Measurements from ENCODE around the gene GNAL. TPM values are rescaled to one million over a fixed set of nuclear protein-coding genes. Genes with fewer than 3 reads are reported as not detected.
"Not testable (repeated sequence)": the region's sequence is repeated elsewhere in the genome, so short reads cannot be mapped to it uniquely, and the experiment has no call there.

GNAL gene
- total RNA-seq: 10 to 100 TPM; 13.5 to 24.6 (median 19.9) TPM

DNA sequence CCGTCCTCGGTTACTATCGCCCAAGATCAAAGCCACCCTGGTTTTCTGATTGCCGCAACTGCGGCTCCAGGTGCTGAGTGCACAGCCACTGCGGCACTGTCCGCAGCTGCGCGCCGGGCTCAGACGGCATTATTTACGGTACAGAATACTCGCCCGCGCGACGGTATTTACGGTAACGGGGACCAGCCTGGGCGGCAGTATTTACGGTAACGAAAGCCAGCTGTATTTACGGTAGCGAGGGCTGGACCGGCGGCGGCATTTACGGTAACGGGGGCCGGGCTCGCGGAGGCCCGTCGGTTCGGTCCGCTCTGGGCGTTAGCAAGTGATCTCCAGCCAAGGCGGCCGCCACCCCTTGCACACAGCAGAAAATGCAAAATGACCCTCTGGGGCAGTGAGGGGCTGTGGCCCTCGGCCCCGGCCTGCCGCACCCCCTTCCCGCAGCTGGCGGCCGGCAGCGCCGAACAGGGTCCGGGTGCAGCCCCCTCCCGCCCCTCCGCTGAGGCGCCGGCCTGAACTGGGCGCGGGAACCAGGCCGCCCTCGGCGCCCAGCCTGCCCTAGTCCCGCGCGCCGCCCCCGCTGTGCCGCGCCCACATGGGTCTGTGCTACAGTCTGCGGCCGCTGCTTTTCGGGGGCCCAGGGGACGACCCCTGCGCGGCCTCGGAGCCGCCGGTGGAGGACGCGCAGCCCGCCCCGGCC, at the start of gene GNAL:
Gene GNAL (plus strand): TSS at position 293 of the 697 bp plus-strand sequence. CDS start 300 bp downstream, at position 593.
- Histone ChIP-seq H3K9me3 (peaks cover 0 to under 1% (median 0%) of the 10 kb centered on the region in 3 donors), H3K4me1 (peaks cover 0 to 17% (median 6%) of the 10 kb centered on the region in 3 donors), H3K4me3 (peak within 1 kb of the TSS; percentile 54 to 87), H3K36me3 (no peaks in the 10 kb centered on the region), H3K27me3 (no peaks in the 10 kb centered on the region), H3K27ac (peak within 1 kb of the TSS; percentile 0 to 86 (median 84))
- 0% methylated on average over 3 to 6 of the region's 77 CpGs for WGBS, 2 donors (ENCODE audit: low coverage in 1 of 2)
- peak; percentile 92 for ATAC-seq
- TF ChIP-seq POLR2A (IDR thresholded peaks at IDR 0.05): no peak
- TF ChIP-seq POLR2AphosphoS5 (IDR thresholded peaks at IDR 0.05): peak; percentile 84

DNA sequence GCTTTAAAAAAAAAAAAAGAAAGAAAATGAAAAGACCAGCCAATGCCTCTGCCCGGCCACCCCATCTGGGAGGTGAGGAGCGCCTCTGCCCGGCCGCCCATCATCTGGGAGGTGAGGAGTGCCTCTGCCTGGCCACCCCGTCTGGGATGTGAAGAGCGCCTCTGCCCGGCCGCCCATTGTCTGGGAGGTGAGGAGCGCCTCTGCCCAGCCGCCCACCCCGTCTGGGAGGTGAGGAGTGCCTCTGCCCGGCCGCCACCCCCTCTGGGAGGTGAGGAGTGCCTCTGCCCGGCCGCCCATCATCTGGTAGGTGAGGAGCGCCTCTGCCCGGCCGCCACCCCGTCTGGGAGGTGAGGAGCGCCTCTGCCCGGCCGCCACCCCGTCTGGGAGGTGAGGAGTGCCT, 41.8 kb upstream of the GNAL start:
- ATAC-seq, H3K4me1 ChIP-seq, H3K27ac ChIP-seq, H3K4me3 ChIP-seq, H3K36me3 ChIP-seq, H3K27me3 ChIP-seq: not testable (repeated sequence)
- peaks cover 0 to 22% (median 0%) of the 10 kb centered on the region in 3 donors for H3K9me3 ChIP-seq
- WGBS, 2 donors (ENCODE audit: low coverage in 1 of 2): 81 to 95% methylated on average over 8 to 12 of the region's 23 CpGs

DNA sequence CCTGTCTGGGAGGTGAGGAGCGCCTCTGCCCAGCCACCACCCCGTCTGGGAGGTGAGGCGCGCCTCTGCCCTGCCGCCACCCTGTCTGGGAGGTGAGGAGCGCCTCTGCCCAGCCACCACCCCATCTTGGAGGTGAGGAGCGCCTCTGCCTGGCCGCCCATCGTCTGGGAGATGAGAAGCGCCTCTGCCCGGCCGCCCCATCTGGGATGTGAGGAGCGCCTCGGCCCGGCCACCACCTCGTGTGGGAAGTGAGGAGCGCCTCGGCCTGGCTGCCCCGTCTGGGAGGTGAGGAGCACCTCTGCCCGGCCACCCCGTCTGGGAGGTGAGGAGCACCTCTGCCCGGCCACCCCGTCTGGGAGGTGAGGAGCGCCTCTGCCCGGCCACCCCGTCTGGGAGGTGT, 41.3 kb upstream of the GNAL start:
- H3K36me3 ChIP-seq, H3K4me1 ChIP-seq, ATAC-seq, H3K4me3 ChIP-seq, H3K27ac ChIP-seq, H3K27me3 ChIP-seq: not testable (repeated sequence)
- no CpG with 5 or more reads among the region's 26 CpGs for WGBS, 2 donors (ENCODE audit: low coverage in 1 of 2)
- H3K9me3 ChIP-seq: peaks cover 0 to 22% (median 0%) of the 10 kb centered on the region in 3 donors

DNA sequence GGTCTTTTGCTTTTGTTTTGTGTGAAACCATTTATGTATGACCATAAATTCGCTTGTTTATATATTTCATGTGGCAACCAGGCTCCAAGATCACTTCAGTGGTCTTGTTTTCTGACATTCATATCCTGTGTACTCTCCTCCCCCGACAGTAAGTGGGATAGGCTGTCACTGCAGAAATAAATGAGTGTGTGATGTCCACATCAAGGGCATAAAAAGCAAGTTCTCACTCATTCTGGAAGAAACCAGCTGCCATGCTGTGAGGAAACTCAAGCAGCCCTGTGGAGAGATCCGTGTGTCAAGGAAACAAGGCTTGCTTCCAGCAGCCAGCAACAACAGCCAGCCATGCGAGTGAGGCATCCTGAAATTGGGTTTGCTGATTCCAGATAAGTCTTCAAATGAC, 39.2 kb upstream of the GNAL start:
- WGBS, 2 donors (ENCODE audit: low coverage in 1 of 2): 56 to 71% methylated on average over 1 to 4 of the region's 4 CpGs
- no peaks in the 10 kb centered on the region for H3K4me1 ChIP-seq
- H3K36me3 ChIP-seq: no peaks in the 10 kb centered on the region
- peaks cover 0 to 22% (median 0%) of the 10 kb centered on the region in 3 donors for H3K9me3 ChIP-seq
- no peak overlapping the region for H3K27ac ChIP-seq
- no peak overlapping the region for H3K4me3 ChIP-seq
- TF ChIP-seq, protein P1, sequence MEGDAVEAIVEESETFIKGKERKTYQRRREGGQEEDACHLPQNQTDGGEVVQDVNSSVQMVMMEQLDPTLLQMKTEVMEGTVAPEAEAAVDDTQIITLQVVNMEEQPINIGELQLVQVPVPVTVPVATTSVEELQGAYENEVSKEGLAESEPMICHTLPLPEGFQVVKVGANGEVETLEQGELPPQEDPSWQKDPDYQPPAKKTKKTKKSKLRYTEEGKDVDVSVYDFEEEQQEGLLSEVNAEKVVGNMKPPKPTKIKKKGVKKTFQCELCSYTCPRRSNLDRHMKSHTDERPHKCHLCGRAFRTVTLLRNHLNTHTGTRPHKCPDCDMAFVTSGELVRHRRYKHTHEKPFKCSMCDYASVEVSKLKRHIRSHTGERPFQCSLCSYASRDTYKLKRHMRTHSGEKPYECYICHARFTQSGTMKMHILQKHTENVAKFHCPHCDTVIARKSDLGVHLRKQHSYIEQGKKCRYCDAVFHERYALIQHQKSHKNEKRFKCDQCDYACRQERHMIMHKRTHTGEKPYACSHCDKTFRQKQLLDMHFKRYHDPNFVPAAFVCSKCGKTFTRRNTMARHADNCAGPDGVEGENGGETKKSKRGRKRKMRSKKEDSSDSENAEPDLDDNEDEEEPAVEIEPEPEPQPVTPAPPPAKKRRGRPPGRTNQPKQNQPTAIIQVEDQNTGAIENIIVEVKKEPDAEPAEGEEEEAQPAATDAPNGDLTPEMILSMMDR (IDR thresholded peaks at IDR 0.05): no peak
- TF ChIP-seq POLR2A (IDR thresholded peaks at IDR 0.05) (no peak), POLR2AphosphoS5 (IDR thresholded peaks at IDR 0.05) (no peak), EP300 (IDR thresholded peaks at IDR 0.05) (no peak)
- peaks cover 15% of the 10 kb centered on the region for H3K27me3 ChIP-seq
- no peak for ATAC-seq

DNA sequence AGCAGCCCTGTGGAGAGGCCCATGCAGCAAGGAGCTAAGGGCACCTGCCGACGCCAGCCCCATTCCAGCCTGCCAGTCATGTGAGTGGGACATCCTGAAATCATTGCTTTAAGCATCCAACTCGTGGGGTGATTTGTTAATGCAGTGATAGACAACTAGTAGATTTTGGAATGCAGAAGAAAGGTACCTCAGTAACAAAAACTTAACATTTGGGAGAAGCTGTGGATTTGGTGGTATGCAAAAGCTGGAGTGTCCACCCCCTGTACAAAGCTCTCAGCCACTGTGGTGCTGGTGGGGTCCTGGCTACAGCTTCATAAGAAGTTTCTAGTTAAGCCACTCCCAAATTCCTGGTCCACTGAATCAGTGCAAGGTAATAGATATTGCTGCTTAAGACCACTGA, 37.2 kb upstream of the GNAL start:
- peaks cover 0 to 22% (median 0%) of the 10 kb centered on the region in 3 donors for H3K9me3 ChIP-seq
- 71 to 87% methylated on average over 1 to 3 of the region's 3 CpGs for WGBS, 2 donors (ENCODE audit: low coverage in 1 of 2)
- H3K36me3 ChIP-seq: no peaks in the 10 kb centered on the region
- TF ChIP-seq EP300 (IDR thresholded peaks at IDR 0.05): no peak
- TF ChIP-seq POLR2AphosphoS5 (IDR thresholded peaks at IDR 0.05): no peak
- TF ChIP-seq, protein P1 (IDR thresholded peaks at IDR 0.05): no peak
- no peak for TF ChIP-seq POLR2A (IDR thresholded peaks at IDR 0.05)
- peaks cover 0 to 7% (median 0%) of the 10 kb centered on the region in 3 donors for H3K4me1 ChIP-seq
- no peak overlapping the region for H3K4me3 ChIP-seq
- no peak overlapping the region for H3K27ac ChIP-seq
- ATAC-seq: no peak
- peaks cover 22% of the 10 kb centered on the region for H3K27me3 ChIP-seq

DNA sequence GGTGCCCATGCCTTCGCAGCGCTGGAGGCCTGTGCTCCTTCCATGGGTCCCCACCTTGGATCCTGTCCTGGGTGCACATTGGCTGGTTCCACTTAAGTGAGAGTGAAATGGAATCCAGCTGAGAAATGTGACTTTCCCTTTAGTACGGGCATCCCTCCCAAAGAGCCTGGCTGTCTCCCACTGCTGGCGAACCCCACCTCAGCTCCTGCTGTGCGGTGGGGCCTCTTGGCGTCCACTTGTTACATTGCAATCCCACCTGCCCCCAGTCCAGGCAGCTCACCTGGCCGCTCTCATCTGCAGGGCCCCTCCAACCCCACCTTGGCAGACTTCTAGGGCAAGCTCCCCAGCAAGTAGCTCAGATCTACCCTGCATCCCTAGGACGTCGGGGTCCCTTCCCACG, 35.5 kb upstream of the GNAL start:
- peaks cover 36% of the 10 kb centered on the region for H3K27me3 ChIP-seq
- no peak overlapping the region for H3K27ac ChIP-seq
- no peak for ATAC-seq
- H3K4me3 ChIP-seq: no peak overlapping the region
- no peak for TF ChIP-seq POLR2AphosphoS5 (IDR thresholded peaks at IDR 0.05)
- no peak for TF ChIP-seq EP300 (IDR thresholded peaks at IDR 0.05)
- TF ChIP-seq, protein P1 (IDR thresholded peaks at IDR 0.05): no peak
- no peak for TF ChIP-seq POLR2A (IDR thresholded peaks at IDR 0.05)
- WGBS, 2 donors (ENCODE audit: low coverage in 1 of 2): 78 to 84% methylated on average over 5 to 9 of the region's 10 CpGs
- H3K9me3 ChIP-seq: peaks cover 0 to 13% (median 0%) of the 10 kb centered on the region in 3 donors
- H3K4me1 ChIP-seq: peaks cover 0 to 7% (median 0%) of the 10 kb centered on the region in 3 donors
- no peaks in the 10 kb centered on the region for H3K36me3 ChIP-seq
